HCT116 (cell line): ENCODE data around the gene SCGB1A1. TPM values are rescaled to one million over a fixed set of nuclear protein-coding genes. Genes with fewer than 3 reads are reported as not detected.

Experiments
- ATAC-seq: fragments of 200-7000 bp; cut with Tn5 transposase; 2 replicates; pipeline ENCODE4 v1.9.1; 2020; ENCODE audit warnings: mild to moderate bottlenecking, moderate library complexity
- BruUV-seq: library from RNA; stranded (reverse); fragments of 400-500 nt; replicated peaks from 2 replicates; lab custom pipeline; 2021; lab: Mats Ljungman, UMichigan
- CTCF ChIA-PET: fragments of 300-600 bp; sonication (Branson Sonifier 250); formaldehyde crosslinking; loops from one replicate; lab custom pipeline; 2021; ENCODE audit warnings: antibody characterized with exemption; lab: Charles Lee
- POLR2A ChIA-PET: fragments of 300-600, 350-600 bp; sonication (Branson Sonifier 250); formaldehyde crosslinking; loops from one replicate; lab custom pipeline; 2021; ENCODE audit warnings: antibody characterized with exemption; lab: Charles Lee
- RAD21 ChIA-PET, 2 experiments: fragments of 300-600 bp; sonication (Branson Sonifier 250); formaldehyde crosslinking; loops; one replicate each; lab custom pipeline; 2023; ENCODE audit warnings: low total read pairs in 2 of 2; ENCODE audit not compliant: uncharacterized antibody in 2 of 2, unreplicated experiment in 2 of 2, low non-redundant PET in 1 of 2; lab: Charles Lee
- DNase-seq: peaks from one replicate; pipeline ENCODE4 v3.0.0-alpha.2; 2010; ENCODE audit warnings: low read depth, low spot score
- H2AFZ ChIP-seq: fragments of 200-600 bp; shearing (Covaris generic), sonication (generic); 2 replicates; pipeline ENCODE4 v1.6.1; 2017; ENCODE audit warnings: low read depth, mixed run types, mixed read lengths, antibody characterized with exemption, low read length; ENCODE audit not compliant: poor library complexity, severe bottlenecking
- H3K27ac ChIP-seq: 2 replicates; pipeline ENCODE4 v1.5.1; 2012; ENCODE audit warnings: low read depth, low read length
- H3K27me3 ChIP-seq: fragments of 200-600 bp; sonication (generic); 2 replicates; pipeline ENCODE4 v1.6.1; 2016; ENCODE audit warnings: mixed run types, low read length, mixed read lengths; ENCODE audit not compliant: insufficient read depth
- H3K36me3 ChIP-seq, 2 experiments: fragments of 200-500 bp in 1 of 2; fragments of 200-600 bp in 1 of 2; sonication (Bioruptor generic) in 1 of 2; sonication (generic) in 1 of 2; 2 replicates each; pipeline versions ENCODE4 v1.5.1 to v1.6.1; 2014 to 2016; ENCODE audit warnings: low read length in 2 of 2, inconsistent platforms in 1 of 2, mixed read lengths in 1 of 2, mixed run types in 1 of 2; ENCODE audit not compliant: insufficient read depth in 2 of 2, control insufficient read depth in 1 of 2
- H3K4me1 ChIP-seq, 2 experiments: fragments of 200-600 bp in 1 of 2; sonication (generic) in 1 of 2; 2 replicates each; pipeline versions ENCODE4 v1.5.1 to v1.6.1; 2012 to 2017; ENCODE audit warnings: low read length in 2 of 2, inconsistent platforms in 1 of 2, mild to moderate bottlenecking in 1 of 2, mixed read lengths in 1 of 2, mixed run types in 1 of 2, moderate library complexity in 1 of 2; ENCODE audit not compliant: insufficient read depth in 2 of 2, control insufficient read depth in 1 of 2
- H3K4me2 ChIP-seq: fragments of 200-600 bp; sonication (generic); 2 replicates; pipeline ENCODE4 v1.6.1; 2017; ENCODE audit warnings: mixed run types, low read length, mixed read lengths
- H3K4me3 ChIP-seq, 2 experiments: fragments of 200-600 bp in 1 of 2; sonication (generic) in 1 of 2; replicated peaks in 1 of 2; 2 replicates each; pipeline ENCODE4 v1.5.1; 2011 to 2016; ENCODE audit warnings: low read length in 2 of 2, control low read depth in 1 of 2, low read depth in 1 of 2, mild to moderate bottlenecking in 1 of 2, mixed read lengths in 1 of 2, mixed run types in 1 of 2
- H3K79me2 ChIP-seq: fragments of 200-600 bp; sonication (generic); 2 replicates; pipeline ENCODE4 v1.6.1; 2017; ENCODE audit warnings: mild to moderate bottlenecking, mixed run types, low read length, moderate library complexity, mixed read lengths; ENCODE audit not compliant: insufficient read depth
- H3K9ac ChIP-seq: fragments of 200-600 bp; sonication (generic); 2 replicates; pipeline ENCODE4 v1.6.1; 2016; ENCODE audit warnings: low read length, mixed read lengths
- H3K9me2 ChIP-seq: fragments of 200-600 bp; sonication (generic), shearing (Covaris generic); 2 replicates; pipeline ENCODE4 v1.6.1; 2017; ENCODE audit warnings: mixed run types, mild to moderate bottlenecking, moderate library complexity; ENCODE audit not compliant: insufficient read depth
- H3K9me3 ChIP-seq, 2 experiments: fragments of 200-500 bp in 1 of 2; fragments of 200-600 bp in 1 of 2; sonication (Bioruptor generic) in 1 of 2; sonication (generic) in 1 of 2; 2 replicates each; pipeline ENCODE4 v1.6.1; 2014 to 2017; ENCODE audit warnings: low read length in 2 of 2, mixed read lengths in 2 of 2, inconsistent platforms in 1 of 2, low read depth in 1 of 2, mild to moderate bottlenecking in 1 of 2, mixed run types in 1 of 2, moderate library complexity in 1 of 2; ENCODE audit not compliant: control insufficient read depth in 1 of 2, insufficient read depth in 1 of 2
- H4K20me1 ChIP-seq: fragments of 200-600 bp; sonication (generic), shearing (Covaris generic); 2 replicates; pipeline ENCODE4 v1.6.1; 2017; ENCODE audit warnings: mixed run types, mild to moderate bottlenecking, moderate library complexity; ENCODE audit not compliant: insufficient read depth
- ATF3 ChIP-seq: IDR thresholded peaks from 2 replicates; pipeline ENCODE4 v1.6.1; 2012
- CTCF ChIP-seq, 3 experiments: fragments of 200-600 bp in 1 of 3; sonication (generic) in 1 of 3; IDR thresholded peaks in 2 of 3; conservative IDR thresholded peaks in 1 of 3; 2 replicates each; pipeline ENCODE4 v1.5.1; 2012 to 2017; ENCODE audit warnings: low read depth in 2 of 3, low read length in 2 of 3, antibody characterized with exemption in 1 of 3, borderline replicate concordance in 1 of 3, control low read depth in 1 of 3, mild to moderate bottlenecking in 1 of 3, mixed read lengths in 1 of 3, mixed run types in 1 of 3, moderate library complexity in 1 of 3; ENCODE audit not compliant: insufficient read depth in 1 of 3
- ELF1 ChIP-seq: IDR thresholded peaks from 2 replicates; pipeline ENCODE4 v1.6.1; 2012; ENCODE audit warnings: low read depth, borderline replicate concordance
- FOSL1 ChIP-seq: IDR thresholded peaks from 2 replicates; pipeline ENCODE4 v1.6.1; 2012; ENCODE audit warnings: low read depth
- MAX ChIP-seq: IDR thresholded peaks from 2 replicates; pipeline ENCODE4 v1.6.1; 2012
- TCF7L2 ChIP-seq: IDR thresholded peaks from 2 replicates; pipeline ENCODE4 v1.7.0; 2011; ENCODE audit warnings: borderline replicate concordance, inconsistent platforms; ENCODE audit not compliant: insufficient read depth, insufficient read length; ENCODE audit errors: extremely low read depth
- ZNF274 ChIP-seq: fragments of 200-500 bp; sonication (Bioruptor generic); IDR thresholded peaks from 2 replicates; pipeline ENCODE4 v1.6.1; 2014; ENCODE audit warnings: mild to moderate bottlenecking, low read depth, low read length, inconsistent platforms
- intact Hi-C: fragments of 100-400 bp; cut with micrococcal nuclease; formaldehyde crosslinking; loops from 2 replicates; pipeline ENCODE4 v1.10.0; 2022
- total RNA-seq: library from RNA; stranded (reverse); gene quantifications from one replicate; pipeline ENCODE4 v1.2.1, GENCODE V29; 2021; ENCODE audit not compliant: unreplicated experiment

Gene SCGB1A1
- total RNA-seq, 1 experiment from 2014 or later, result 2.0 TPM

GRCh38 chr11:62445314-62445740 is 26.5 kb downstream of the SCGB1A1 start:
- ChIA-PET CTCF (no interaction called here), RAD21 (no interaction called here), POLR2A (no interaction called here)
- Histone ChIP-seq H3K36me3 (no peaks in the 10 kb centered on the region), H4K20me1 (no peaks in the 10 kb centered on the region), H3K4me2 (no peak overlapping the region), H3K4me1 (peaks cover 5 to 10% of the 10 kb centered on the region in 2 experiments; a peak in 3 of 4 replicates), H3K9me2 (no peaks in the 10 kb centered on the region), H3K27ac (no peak overlapping the region), H3K9ac (no peak overlapping the region), H3K79me2 (no peaks in the 10 kb centered on the region), H3K4me3 (no peak overlapping the region), H3K9me3 (no peaks in the 10 kb centered on the region), H3K27me3 (peaks cover 5% of the 10 kb centered on the region; the same call in 1 of the 2 replicates), H2AFZ (no peak overlapping the region)
- DNase-seq, result no peak
- BruUV-seq, result no TSS peak
- ATAC-seq, result no peak
- TF ChIP-seq ELF1 (no peak), MAX (no peak)
- intact Hi-C loops, result no loop called here

- Histone ChIP-seq H3K79me2 (no peaks in the 10 kb centered on the region), H3K36me3 (no peaks in the 10 kb centered on the region), H4K20me1 (no peaks in the 10 kb centered on the region), H2AFZ (no peak overlapping the region), H3K4me1 (peaks cover 5 to 8% of the 10 kb centered on the region in 2 experiments; a peak in 3 of 4 replicates), H3K9me2 (no peaks in the 10 kb centered on the region), H3K4me3 (no peak overlapping the region), H3K4me2 (no peak overlapping the region), H3K9me3 (no peaks in the 10 kb centered on the region), H3K9ac (no peak overlapping the region), H3K27ac (no peak overlapping the region), H3K27me3 (peaks cover 5% of the 10 kb centered on the region; the same call in 1 of the 2 replicates)
- POLR2A ChIA-PET, result no interaction called here
- intact Hi-C loops, result no loop called here
- no peak for TF ChIP-seq TCF7L2
- TF ChIP-seq CTCF (IDR thresholded peaks at IDR 0.05 in 2 of 3, conservative IDR thresholded peaks at IDR 0.05 in 1 of 3; ENCODE audit: borderline replicate concordance in 1 of 3, insufficient read depth in 1 of 3, low read depth in 2 of 3, low read length in 2 of 3), result no peak
- TF ChIP-seq FOSL1, result no peak
- TF ChIP-seq MAX, result no peak
- no peak for TF ChIP-seq ELF1
- no peak for TF ChIP-seq ZNF274
- no peak for TF ChIP-seq ATF3
- RAD21 ChIA-PET, result no interaction called here
- CTCF ChIA-PET, result no interaction called here
- no TSS peak for BruUV-seq
- no peak for ATAC-seq
- DNase-seq, result no peak
These were observed 27.3 kb downstream of the SCGB1A1 start for GRCh38 chr11:62446091-62446490.
